NOMO-1 (cell line): Measurements from ENCODE around the gene NEGR1.

Experiments used
- DNase-seq, 2 experiments: peaks; one replicate each; lab custom pipeline; 2025; ENCODE audit not compliant: unreplicated experiment in 2 of 2; lab: John Stamatoyannopoulos, UW

NEGR1 gene

GRCh38 chr1:71869326-71869725 lies 413.0 kb downstream of the NEGR1 start:
- DNase-seq: no peak

DNA sequence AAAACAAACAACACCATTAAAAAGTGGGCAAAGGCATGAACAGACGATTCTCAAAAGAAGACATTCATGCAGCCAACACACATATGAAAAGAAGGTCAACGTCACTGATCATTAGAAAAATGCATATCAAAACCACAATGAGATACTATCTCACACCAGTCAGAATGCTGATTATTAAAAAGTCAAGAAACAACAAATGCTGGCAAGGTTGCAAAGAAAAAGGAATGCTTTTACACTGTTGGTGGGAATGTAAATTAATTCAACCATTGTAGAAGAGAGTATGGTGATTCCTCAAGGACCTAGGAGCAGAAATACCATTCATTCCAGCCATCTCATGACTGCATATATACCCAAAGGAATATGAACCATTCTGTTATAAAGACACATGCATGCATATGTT lies 419.6 kb downstream of the NEGR1 start:
- no peak for DNase-seq

DNA sequence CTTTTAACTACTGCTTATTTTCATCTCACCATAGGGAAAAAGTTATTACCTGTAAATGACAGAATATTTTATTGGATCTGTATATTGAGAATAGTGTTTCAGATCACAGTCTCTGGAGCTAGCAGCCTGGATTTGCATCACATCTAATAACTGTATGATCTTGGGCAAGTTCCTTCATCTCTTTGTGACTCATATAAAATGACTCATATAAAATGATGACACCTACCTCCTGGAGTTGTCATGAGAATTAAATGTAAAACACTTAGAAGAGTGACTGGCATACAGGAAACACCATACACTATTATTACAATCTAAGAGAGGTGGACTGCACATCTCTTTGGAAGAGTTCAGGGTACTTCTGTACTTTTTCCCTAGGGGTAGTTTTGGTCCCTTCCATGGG lies 421.3 kb downstream of the NEGR1 start:
- DNase-seq: peak; percentile 20 to 85

- DNase-seq: no peak
Measured at GRCh38 chr1:71859806-71860205, 422.5 kb downstream of the NEGR1 start.

DNA sequence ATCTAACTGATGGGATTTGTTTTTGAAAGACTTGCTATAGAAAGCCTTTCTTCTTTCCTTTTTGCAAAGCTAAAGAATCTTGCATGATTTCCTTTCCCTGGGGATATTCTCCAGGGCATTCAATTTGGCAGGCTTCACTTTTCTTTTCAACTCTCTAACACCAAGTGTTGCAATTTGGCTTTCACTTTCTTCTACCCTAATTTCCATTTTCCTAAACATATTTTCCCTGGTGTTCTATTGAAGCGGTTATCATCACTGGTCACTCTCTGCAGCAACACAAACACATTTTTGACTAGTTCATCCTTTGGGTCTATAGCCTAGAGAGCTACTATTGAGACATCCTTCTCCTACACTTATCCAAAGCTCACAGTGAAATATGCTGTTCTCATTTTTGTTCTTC lies 424.5 kb downstream of the NEGR1 start:
- DNase-seq: no peak

DNA sequence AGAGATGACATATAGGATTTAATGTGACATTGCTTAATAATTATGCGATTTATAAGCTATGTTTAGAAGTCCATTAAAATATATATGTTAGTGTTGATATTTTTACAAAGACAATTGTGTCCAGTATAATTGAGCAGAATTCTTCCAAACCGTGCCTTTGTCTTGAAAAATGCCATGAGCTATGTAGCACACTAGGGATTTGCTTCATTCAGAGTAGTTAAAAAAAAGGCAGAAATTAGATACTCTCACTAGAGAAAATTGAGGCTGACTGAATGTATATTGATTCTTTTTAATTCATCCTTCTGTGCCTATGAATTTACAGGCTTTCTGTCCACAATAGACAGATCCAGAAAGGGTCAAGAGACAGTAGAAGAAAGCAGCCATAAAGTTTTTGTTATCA lies 429.0 kb downstream of the NEGR1 start:
- no peak for DNase-seq

DNA sequence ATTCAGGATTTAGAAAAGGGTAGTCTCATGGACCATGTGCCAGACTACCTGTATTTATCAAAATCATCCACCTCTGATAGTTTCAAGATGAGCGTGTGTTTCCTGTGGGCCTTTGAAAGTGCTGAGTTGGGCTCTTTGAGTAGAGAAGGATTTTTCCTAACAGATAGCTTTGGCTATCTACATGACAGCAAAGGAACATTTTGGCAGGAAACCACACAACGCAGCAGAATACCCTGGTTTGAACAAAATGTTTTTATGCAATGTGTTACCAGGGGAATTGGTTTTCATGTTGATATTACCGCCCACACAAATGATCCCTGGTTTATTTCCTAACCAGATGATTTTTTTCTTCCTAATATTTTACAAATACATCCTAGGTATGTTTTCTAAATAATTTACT lies 431.4 kb downstream of the NEGR1 start:
- DNase-seq: no peak

DNA sequence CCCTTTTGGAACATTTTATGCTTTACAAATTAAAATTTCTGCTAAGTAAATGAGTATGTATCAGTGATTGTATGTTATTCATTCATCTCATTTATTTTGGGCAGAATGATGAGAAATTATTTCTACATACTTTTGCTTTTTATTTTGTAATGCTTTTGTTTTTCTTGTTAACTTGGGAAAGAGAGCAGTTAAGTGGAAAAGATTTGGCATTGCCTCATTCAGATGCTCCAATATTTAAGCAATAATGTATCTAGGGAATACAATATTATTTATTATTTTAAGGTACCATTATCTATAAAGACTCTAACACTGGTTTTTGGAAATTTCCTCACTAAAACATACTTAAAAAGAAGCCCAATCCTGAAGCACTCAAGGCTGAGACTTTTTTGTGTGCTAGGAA lies 431.8 kb downstream of the NEGR1 start:
- DNase-seq: no peak

GRCh38 chr1:71843012-71843411 lies 439.3 kb downstream of the NEGR1 start:
- DNase-seq: no peak

DNA sequence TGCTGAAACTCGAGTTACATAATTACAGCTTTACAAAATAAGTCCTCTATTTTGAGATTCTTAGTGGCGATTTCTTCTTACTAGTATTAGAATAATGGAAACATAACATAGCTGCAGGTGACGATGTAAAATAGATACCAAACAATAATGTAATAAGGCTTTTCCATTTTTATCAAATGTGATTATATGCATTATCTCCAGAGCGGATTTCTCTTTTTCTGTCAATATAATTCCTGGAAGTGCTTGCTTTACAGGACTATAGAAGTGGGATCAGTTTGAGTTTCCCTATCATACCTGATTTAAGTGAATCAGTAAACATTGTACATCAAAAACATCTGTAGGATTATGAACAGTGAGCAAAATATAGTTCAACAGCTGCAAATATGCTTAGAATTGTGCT lies 442.5 kb downstream of the NEGR1 start:
- DNase-seq: no peak

DNA sequence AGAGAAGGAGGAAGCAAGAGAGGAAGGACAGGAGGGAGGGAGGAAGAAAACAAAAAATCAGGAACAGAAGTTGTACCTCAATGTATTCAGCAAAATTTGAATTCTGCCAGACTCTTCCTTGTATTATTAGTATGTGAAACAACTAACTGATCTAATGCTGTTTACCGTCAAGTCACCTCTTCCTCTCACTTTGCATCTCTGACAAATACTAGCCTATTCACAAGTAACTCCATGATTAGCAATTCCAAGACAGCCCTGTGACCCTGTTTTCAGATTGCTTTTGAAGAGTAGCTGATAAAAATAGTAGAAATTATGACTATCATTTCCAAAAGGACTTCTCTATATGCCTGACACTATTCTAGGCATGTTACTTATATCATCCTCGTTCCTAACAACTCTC lies 445.4 kb downstream of the NEGR1 start:
- DNase-seq: no peak

DNA sequence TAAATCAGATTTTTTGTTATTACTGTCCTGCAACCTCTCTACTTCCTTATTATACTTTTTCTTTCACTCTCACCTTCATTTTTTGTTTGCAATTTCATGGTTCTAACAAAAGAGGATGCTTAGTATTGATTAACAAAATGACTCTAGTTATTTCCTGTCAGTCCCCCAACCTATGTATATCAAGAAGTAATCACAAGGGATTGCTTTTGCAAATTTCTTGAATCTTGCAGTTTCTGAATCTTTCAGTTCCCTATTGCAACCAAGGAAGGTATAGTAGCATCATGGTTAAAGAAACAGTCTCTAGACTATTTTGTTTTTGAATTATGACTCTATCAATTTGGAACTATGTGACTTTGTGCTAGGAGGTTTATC lies 446.9 kb downstream of the NEGR1 start:
- DNase-seq: peak in 1 of 2 experiments; percentile 33

DNA sequence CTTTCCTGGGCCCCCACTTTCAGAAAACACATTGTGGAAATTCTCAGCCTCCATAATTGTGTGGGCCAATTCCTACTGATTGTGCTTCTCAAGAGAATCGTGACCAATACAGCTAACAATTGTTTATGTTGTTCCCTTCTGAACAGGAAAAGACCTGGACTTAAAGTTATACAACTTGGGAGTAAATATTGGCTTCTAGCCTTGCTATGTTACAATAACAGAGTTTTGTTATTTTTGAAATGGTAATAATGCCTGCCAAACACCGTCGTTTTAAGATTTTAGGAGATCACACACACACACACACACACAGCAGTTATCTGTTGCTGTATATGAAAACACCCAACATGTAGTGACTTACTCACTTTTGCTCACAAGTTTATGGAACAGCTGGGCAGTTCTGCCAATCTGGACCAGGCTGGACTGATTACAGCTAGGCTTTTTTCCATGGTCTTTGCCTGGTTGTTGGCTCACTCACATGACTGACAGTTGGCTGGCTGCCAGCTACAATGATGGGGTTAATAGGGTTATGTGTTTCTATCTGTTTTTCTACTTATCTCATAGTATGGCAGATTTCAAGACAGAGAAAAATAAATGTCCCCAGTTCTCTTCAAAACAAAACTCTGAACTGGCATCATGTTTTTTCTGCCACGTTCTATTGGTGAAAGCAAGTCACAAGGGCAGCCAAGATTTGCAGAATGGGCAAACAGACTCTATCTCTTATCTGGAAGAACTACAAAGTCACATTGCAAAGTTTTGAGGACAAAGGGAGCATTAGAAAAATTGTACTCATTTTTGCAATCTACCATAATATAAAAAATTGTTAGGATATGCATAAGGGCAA lies 447.5 kb downstream of the NEGR1 start:
- no peak for DNase-seq

DNA sequence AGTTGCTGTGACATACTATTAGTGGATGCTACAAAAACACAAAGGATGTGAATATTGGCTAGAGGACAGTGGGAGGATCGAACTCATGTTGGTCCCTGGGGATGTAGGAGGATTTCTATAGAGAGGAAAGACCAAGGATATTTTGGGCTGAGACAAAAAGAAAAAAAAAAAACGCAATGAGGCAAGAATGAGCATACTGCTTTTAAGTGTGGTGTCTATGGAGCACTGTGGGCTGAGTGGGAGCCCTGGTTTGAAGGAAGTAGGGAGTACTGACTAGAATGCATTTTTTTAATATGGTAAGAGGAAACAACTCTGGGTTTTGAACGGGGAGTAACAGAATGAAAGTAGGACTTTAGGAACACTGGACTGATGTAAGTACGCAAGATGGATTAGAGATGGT lies 450.7 kb downstream of the NEGR1 start:
- DNase-seq: no peak

DNA sequence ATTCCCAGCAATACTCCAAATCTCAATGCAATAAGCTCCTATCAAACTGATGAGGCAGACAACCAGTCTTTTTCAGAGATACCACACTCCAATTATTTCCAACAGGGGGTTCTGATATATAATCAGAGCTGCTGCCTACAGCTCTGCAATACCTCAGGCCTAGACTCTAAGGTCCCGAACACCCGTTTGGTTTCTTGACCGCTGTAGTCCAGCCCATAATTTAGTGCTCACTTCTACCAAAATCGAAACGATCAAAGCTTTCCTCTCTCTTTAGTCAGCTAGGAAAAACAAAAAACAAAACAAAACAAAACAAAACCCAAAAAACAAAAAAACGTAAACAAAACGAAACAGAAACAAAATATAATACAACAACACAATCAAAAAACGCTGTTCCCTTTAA lies 453.0 kb downstream of the NEGR1 start:
- DNase-seq: no peak

- no peak for DNase-seq
Measured at GRCh38 chr1:71828431-71829012, 453.8 kb downstream of the NEGR1 start.

DNA sequence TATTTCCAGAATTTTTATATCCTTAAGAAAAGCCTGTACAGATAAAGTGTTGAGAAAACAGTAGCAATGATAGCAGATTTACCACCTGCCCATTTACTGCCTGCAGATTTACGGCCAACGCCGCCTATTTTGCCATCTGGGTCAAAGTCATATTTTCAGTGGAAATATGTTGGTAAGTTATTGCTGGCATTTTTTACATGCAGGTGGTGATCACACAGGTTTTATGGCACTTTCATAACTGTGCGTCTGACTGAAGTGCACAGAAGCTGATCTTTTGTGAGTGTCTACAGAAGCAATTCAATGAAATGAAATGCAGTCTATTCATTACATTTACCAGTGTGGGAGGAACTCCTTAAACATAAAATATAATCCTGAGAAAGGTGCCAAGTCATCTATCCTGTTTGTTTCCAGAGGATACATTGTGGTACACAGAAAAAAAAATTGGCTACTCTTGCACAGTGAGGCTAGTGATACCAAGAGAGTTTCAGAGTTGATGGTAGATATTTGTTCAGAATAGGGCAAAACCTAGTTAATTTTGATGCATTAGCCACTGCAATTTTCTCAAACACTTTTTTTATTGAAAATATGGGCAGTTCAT lies 458.5 kb downstream of the NEGR1 start:
- no peak for DNase-seq

DNA sequence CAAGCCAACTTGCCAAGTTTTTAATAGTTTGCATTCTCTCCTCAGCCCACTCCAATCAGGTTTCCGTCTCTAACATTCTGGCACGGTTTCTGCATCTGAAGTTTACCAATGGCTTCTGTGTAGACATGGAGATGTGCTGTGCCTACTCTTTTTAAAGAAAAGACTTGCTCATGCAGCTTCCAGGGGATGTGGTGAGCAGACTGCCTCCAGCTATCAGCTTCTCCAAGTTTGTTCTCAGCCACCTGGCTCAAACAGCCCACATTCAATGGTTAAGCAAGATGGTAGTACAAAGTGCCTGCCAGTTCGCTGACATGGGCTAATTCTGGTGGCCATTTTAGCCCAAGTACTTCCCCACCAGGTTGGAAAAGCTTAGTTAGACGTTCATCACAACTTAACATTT lies 465.3 kb downstream of the NEGR1 start:
- DNase-seq: no peak

- DNase-seq: peak in 1 of 2 experiments; percentile 6
Measured at GRCh38 chr1:71809085-71809484, 473.3 kb downstream of the NEGR1 start.

DNA sequence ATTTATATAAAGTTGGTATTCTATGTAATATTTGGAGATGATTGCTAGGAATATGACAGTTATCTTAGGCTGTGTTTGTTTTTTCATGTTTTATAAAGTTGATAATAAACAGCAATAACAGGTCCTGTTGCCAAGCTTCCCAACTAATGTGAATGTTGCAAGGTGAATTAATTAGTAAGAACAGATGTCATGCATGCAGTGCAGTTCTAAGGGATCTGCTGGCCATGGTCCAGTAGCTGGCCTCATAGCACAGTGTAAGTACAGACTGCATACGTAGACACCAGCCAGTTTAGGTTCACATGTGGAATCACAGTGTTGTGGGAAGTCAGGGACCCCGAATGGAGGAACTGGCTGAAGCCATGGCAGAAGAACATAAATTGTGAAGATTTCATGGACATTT lies 478.2 kb downstream of the NEGR1 start:
- DNase-seq: no peak

- DNase-seq: no peak
Measured at GRCh38 chr1:71796006-71796405, 486.3 kb downstream of the NEGR1 start.

DNA sequence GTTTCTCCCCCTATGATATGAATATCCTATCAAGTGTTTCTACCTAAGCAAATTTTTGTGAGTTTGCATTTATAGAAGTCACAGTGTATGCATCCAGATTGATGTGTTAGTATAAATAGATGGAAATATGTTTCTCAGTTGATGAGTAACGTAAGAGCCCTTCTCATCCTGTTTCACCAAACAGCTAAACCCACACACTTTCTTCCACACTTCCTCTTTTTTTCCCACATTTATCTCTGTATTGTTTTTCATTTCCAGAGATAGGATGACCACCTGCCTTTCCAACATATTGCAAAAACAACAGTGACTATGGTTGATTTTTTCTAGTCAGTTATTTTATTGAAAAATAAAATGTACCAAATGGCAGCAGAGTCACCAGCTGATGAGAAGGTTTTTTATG lies 490.1 kb downstream of the NEGR1 start:
- peak in 1 of 2 experiments; percentile 39 for DNase-seq
